Coronary artery (tissue), 2 donors: ENCODE measurements around the gene DUSP28.

Experiments used
- DNase-seq: peaks from one replicate; pipeline ENCODE4 v3.0.0-alpha.2; 2017; ENCODE audit warnings: low spot score
- H3K27ac ChIP-seq, 2 donors: fragments of 200-600 bp; sonication (generic); one replicate each; pipeline ENCODE4 v1.5.1; 2016 to 2019
- H3K4me3 ChIP-seq: fragments of 200-600 bp; sonication (generic); 2 replicates; pipeline ENCODE4 v1.5.1; 2016; ENCODE audit warnings: mild to moderate bottlenecking, moderate library complexity
- CTCF ChIP-seq: fragments of 200-600 bp; sonication (generic); IDR thresholded peaks from one replicate; pipeline ENCODE4 v1.5.1; 2019; ENCODE audit warnings: antibody characterized with exemption

The DUSP28 gene

GRCh38 chr2:240590681-240591111, 30.5 kb downstream of the DUSP28 start:
- no peak for DNase-seq
- Histone ChIP-seq H3K4me3 (no peak overlapping the region), H3K27ac (no peak overlapping the region)
- no peak for TF ChIP-seq CTCF

- Histone ChIP-seq H3K4me3 (no peak overlapping the region), H3K27ac (no peak overlapping the region)
- no peak for DNase-seq
- TF ChIP-seq CTCF = no peak
These were observed 31.1 kb downstream of the DUSP28 start for GRCh38 chr2:240591226-240591625.

GRCh38 chr2:240591784-240592183, 31.6 kb downstream of the DUSP28 start:
- H3K27ac ChIP-seq = no peak overlapping the region
- no peak for TF ChIP-seq CTCF
- H3K4me3 ChIP-seq = no peak overlapping the region
- no peak for DNase-seq

- no peak for DNase-seq
- TF ChIP-seq CTCF = no peak
- Histone ChIP-seq H3K4me3 (no peak overlapping the region), H3K27ac (no peak overlapping the region)
These were observed 33.0 kb downstream of the DUSP28 start for GRCh38 chr2:240593026-240593702.

GRCh38 chr2:240593703-240594451, 33.7 kb downstream of the DUSP28 start:
- no peak overlapping the region for H3K27ac ChIP-seq
- H3K4me3 ChIP-seq = no peak overlapping the region
- no peak for TF ChIP-seq CTCF
- DNase-seq = no peak

- Histone ChIP-seq H3K27ac (no peak overlapping the region), H3K4me3 (no peak overlapping the region)
- no peak for TF ChIP-seq CTCF
- DNase-seq = no peak
These were observed 34.6 kb downstream of the DUSP28 start for GRCh38 chr2:240594511-240595380.
